Measurements from ENCODE around the gene FAM200B.

DNA sequence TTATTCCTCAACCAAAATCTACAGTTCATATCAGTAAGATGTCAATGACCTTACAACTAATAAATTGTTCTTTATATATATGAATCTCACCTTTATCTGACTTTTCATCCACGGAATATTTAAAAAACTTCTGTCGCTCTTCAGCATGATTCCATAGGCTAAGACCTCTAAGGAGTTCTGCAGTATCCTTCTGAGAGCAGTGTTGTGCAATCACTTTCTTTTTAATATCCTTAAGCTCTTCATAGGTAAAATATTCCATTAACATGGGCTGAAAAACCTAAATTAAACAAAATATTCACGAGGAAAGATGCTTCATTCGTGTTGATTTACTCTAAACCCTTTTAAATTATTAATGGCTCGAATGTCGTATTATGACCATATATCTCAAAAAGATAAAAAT is 43.2 kb upstream of the FAM200B start:
- TF ChIP-seq CTCF (IDR thresholded peaks at IDR 0.05), result no peak
- no peak for TF ChIP-seq POLR2A (IDR thresholded peaks at IDR 0.05)
- no peak for TF ChIP-seq POLR2AphosphoS5 (IDR thresholded peaks at IDR 0.05)
